Measurements from ENCODE around the gene ROPN1L. TPM values are rescaled to one million over a fixed set of nuclear protein-coding genes. Genes with fewer than 3 reads are reported as not detected.

ROPN1L gene
- total and polyA plus RNA-seq, 2 of the 8 experiments (the other 6 are each of a cell fraction or from before 2014, with no cell fraction given): 0.24 to 0.73 TPM

DNA sequence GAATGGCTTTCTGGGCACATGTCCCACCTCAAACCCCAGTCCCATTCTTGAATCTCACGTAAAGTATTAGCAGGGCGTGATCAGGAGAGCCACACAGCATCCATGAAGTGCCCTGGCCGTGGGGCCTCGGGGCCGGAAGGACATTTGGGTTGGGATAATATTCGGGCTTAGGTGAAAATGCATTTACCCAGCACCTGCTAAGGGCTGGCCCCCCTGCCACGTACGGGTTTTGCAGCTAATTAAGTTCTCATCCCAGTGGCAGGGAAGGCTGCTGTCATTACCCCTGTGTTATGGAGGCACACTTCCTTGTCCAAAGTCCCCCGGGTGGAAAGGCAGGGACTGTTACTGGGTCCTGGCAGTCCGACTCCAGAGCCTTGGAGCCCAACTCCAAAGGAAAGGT lies 29.0 kb downstream of the ROPN1L start:
- no peak overlapping the region for H3K9ac ChIP-seq (replicated peaks in 1 of 4; ENCODE audit: extremely low read depth in 1 of 4, low read depth in 3 of 4, low read length in 3 of 4)
- no peak overlapping the region for H2BK20ac ChIP-seq (ENCODE audit: low read length)
- no peak overlapping the region for H4K8ac ChIP-seq (ENCODE audit: extremely low read depth, insufficient read depth, low read length)
- H2BK5ac ChIP-seq (ENCODE audit: low read depth, low read length): no peak overlapping the region
- no peak for FAIRE-seq
- H2AK5ac ChIP-seq (ENCODE audit: low read depth, low read length): no peak overlapping the region
- no peak overlapping the region for H3K23ac ChIP-seq (ENCODE audit: insufficient read length)
- 89% methylated on average over 10 of the region's 10 CpGs; no CpG with 5 or more reads in 1 of the 2 experiments for WGBS, 2 experiments (ENCODE audit: extremely low coverage in 1 of 2, insufficient coverage in 1 of 2, insufficient read length in 1 of 2, insufficient replicate concordance in 2 of 2, low coverage in 1 of 2, low lambda C conversion rate in 2 of 2, missing lambda C conversion rate in 1 of 2)
- no peaks in the 10 kb centered on the region for H4K20me1 ChIP-seq (replicated peaks in 1 of 2; ENCODE audit: control insufficient read depth in 1 of 2, insufficient read depth in 2 of 2, low read length in 2 of 2)
- no peak overlapping the region for H2BK15ac ChIP-seq (ENCODE audit: low read length)
- no peak overlapping the region for H2AFZ ChIP-seq (ENCODE audit: low read length)
- H3K23me2 ChIP-seq (ENCODE audit: low read depth, low read length): no peaks in the 10 kb centered on the region
- H3K4ac ChIP-seq (replicated peaks; ENCODE audit: insufficient read length, low read depth, low read length): no peak overlapping the region
- H3K56ac ChIP-seq (replicated peaks; ENCODE audit: insufficient read length, low read depth, low read length): no peak overlapping the region
- no peak overlapping the region for H3K4me3 ChIP-seq (ENCODE audit: extremely low read depth in 1 of 4, insufficient read depth in 2 of 4, low read depth in 3 of 4, low read length in 4 of 4)
- H3K79me2 ChIP-seq (ENCODE audit: control insufficient read depth in 1 of 2, insufficient read depth in 2 of 2, low read length in 2 of 2): no peaks in the 10 kb centered on the region
- no peak for DNase-seq (ENCODE audit: low read depth in 1 of 2, low spot score in 2 of 2)
- peaks cover 5 to 8% of the 10 kb centered on the region in 2 experiments; a peak in 1 of 4 replicates for H3K9me3 ChIP-seq (ENCODE audit: insufficient read depth in 2 of 2, low read depth in 1 of 2, low read length in 1 of 2)
- H2BK12ac ChIP-seq (ENCODE audit: low read depth, low read length): no peak overlapping the region
- no peak overlapping the region for H3K14ac ChIP-seq (ENCODE audit: insufficient read length)
- no peaks in the 10 kb centered on the region for H3K79me1 ChIP-seq (ENCODE audit: low read depth, low read length)
- no peak overlapping the region for H3K18ac ChIP-seq (ENCODE audit: extremely low read depth, low read length)
- H3K27ac ChIP-seq (ENCODE audit: low read depth, low read length): no peak overlapping the region
- no peak overlapping the region for H2BK120ac ChIP-seq (replicated peaks; ENCODE audit: low read depth, low read length)
- ChIA-PET POLR2A (ENCODE audit: partially characterized antibody) (no interaction called here), CTCF (ENCODE audit: partially characterized antibody) (no interaction called here)
- no peak overlapping the region for H3K4me2 ChIP-seq (ENCODE audit: insufficient read depth in 1 of 2, low read depth in 2 of 2, low read length in 2 of 2)
- no peak overlapping the region for H4K5ac ChIP-seq (ENCODE audit: insufficient read length, low read depth, low read length)
- no peak overlapping the region for H4K91ac ChIP-seq (replicated peaks; ENCODE audit: insufficient read length, low read length)
- no peaks in the 10 kb centered on the region for H3K36me3 ChIP-seq (ENCODE audit: control insufficient read depth in 2 of 4, insufficient read depth in 4 of 4, low read length in 3 of 4)
- H3K4me1 ChIP-seq (replicated peaks in 1 of 4; ENCODE audit: control insufficient read depth in 3 of 4, insufficient read depth in 4 of 4, low read length in 3 of 4): peaks cover 5 to 12% (median 8%) of the 10 kb centered on the region in 4 experiments
- H3K27me3 ChIP-seq (replicated peaks in 1 of 4; ENCODE audit: control insufficient read depth in 3 of 4, extremely low read depth in 1 of 4, insufficient read depth in 3 of 4, low read length in 3 of 4): 0 out of 7 replicates have a peak, but pooled peaks cover 0 to 1% (median 0%) of the 10 kb centered on the region in 4 experiments
- TF ChIP-seq POLR2AphosphoS5 (IDR thresholded peaks at IDR 0.05; ENCODE audit: low read depth, low read length) (no peak), KDM1A (IDR thresholded peaks at IDR 0.05; ENCODE audit: borderline replicate concordance, low read length) (no peak), YY1 (IDR thresholded peaks at IDR 0.05; ENCODE audit: low read depth, low read length) (no peak), KDM4A (IDR thresholded peaks at IDR 0.05; ENCODE audit: low read depth, low read length, severe bottlenecking) (no peak), EGR1 (IDR thresholded peaks at IDR 0.05; ENCODE audit: borderline replicate concordance, low read depth, low read length) (no peak), ATF3 (IDR thresholded peaks at IDR 0.05; ENCODE audit: insufficient read depth, low read depth, low read length) (no peak), ZNF274 (IDR thresholded peaks at IDR 0.05; ENCODE audit: borderline replicate concordance, extremely low read depth, low read length) (no peak), RAD21 (IDR thresholded peaks at IDR 0.05 in 1 of 2, conservative IDR thresholded peaks at IDR 0.05 in 1 of 2; ENCODE audit: low read depth in 2 of 2, low read length in 2 of 2) (no peak), ATF2 (IDR thresholded peaks at IDR 0.05; ENCODE audit: low read length) (no peak)

All from H1 (cell line).